HG03439 (cell line): Measurements from ENCODE around the gene TRMT2A.

Experiments used
- ATAC-seq: cut with Tn5 transposase; IDR thresholded peaks from one replicate; pipeline ENCODE4 v1.9.1; 2021; ENCODE audit warnings: mild to moderate bottlenecking, moderate library complexity; ENCODE audit not compliant: unreplicated experiment

TRMT2A gene

GRCh38 chr22:20123366-20124082 lies 6.5 kb upstream of the TRMT2A start:
- no peak for ATAC-seq

- ATAC-seq, result no peak
Measured at GRCh38 chr22:20121856-20122415, 4.9 kb upstream of the TRMT2A start.

GRCh38 chr22:20118300-20119020 lies 1.4 kb upstream of the TRMT2A start:
- no peak for ATAC-seq

GRCh38 chr22:20117633-20118299 lies 740 bp upstream of the TRMT2A start:
- peak; percentile 27 for ATAC-seq

- ATAC-seq, result no peak
Measured at GRCh38 chr22:20116376-20116950, 563 bp downstream of the TRMT2A start.

GRCh38 chr22:20115691-20116375 lies 1.2 kb downstream of the TRMT2A start, which contains the start of gene RANBP1:
RANBP1 (plus strand) TSS chr22:20116104; CDS start chr22:20116185, 81 bp downstream.
- no peak for ATAC-seq

GRCh38 chr22:20114506-20115475 lies 2.2 kb downstream of the TRMT2A start:
- no peak for ATAC-seq

- no peak for ATAC-seq
Measured at GRCh38 chr22:20113551-20114310, 3.3 kb downstream of the TRMT2A start.

GRCh38 chr22:20112623-20113511 lies 4.2 kb downstream of the TRMT2A start:
- no peak for ATAC-seq

- no peak for ATAC-seq
Measured at GRCh38 chr22:20111689-20112622, 5.1 kb downstream of the TRMT2A start.

- ATAC-seq, result no peak
Measured at GRCh38 chr22:20111045-20111688, 5.9 kb downstream of the TRMT2A start.

GRCh38 chr22:20110359-20110985 lies 6.6 kb downstream of the TRMT2A start:
- ATAC-seq, result no peak

GRCh38 chr22:20109411-20110358 lies 7.3 kb downstream of the TRMT2A start:
- ATAC-seq, result no peak

GRCh38 chr22:20108757-20109230 lies 8.2 kb downstream of the TRMT2A start:
- ATAC-seq, result no peak
